Fibroblast of skin of left biceps (primary cell): ENCODE data around the gene BLOC1S3.

Experiments
- DNase-seq, 2 experiments: peaks; one replicate each; pipeline ENCODE4 v3.0.0-alpha.2; 2013; ENCODE audit warnings: low read depth in 2 of 2

BLOC1S3 gene

GRCh38 chr19:45182758-45183157, 4.2 kb downstream of the BLOC1S3 start:
- no peak for DNase-seq

- no peak for DNase-seq
Observed at GRCh38 chr19:45184115-45184514, 5.5 kb downstream of the BLOC1S3 start.

GRCh38 chr19:45186509-45187334, 8.1 kb downstream of the BLOC1S3 start:
- DNase-seq: no peak

- no peak for DNase-seq
Observed at GRCh38 chr19:45187421-45188100, 9.0 kb downstream of the BLOC1S3 start.

GRCh38 chr19:45189971-45190370, 11.4 kb downstream of the BLOC1S3 start:
- no peak for DNase-seq

GRCh38 chr19:45191375-45191774, 12.8 kb downstream of the BLOC1S3 start:
- no peak for DNase-seq

- no peak for DNase-seq
Observed at GRCh38 chr19:45195764-45196163, 17.2 kb downstream of the BLOC1S3 start.

- no peak for DNase-seq
Observed at GRCh38 chr19:45200568-45200967, 22.0 kb downstream of the BLOC1S3 start.

- no peak for DNase-seq
Observed at GRCh38 chr19:45202637-45203036, 24.1 kb downstream of the BLOC1S3 start.

GRCh38 chr19:45205810-45206209, 27.2 kb downstream of the BLOC1S3 start:
- no peak for DNase-seq

- DNase-seq: no peak
Observed at GRCh38 chr19:45206328-45206727, 27.7 kb downstream of the BLOC1S3 start.

GRCh38 chr19:45211751-45212381, 33.3 kb downstream of the BLOC1S3 start:
- no peak for DNase-seq

- DNase-seq: no peak
Observed at GRCh38 chr19:45213031-45213430, 34.4 kb downstream of the BLOC1S3 start.

GRCh38 chr19:45215391-45216191, 37.0 kb downstream of the BLOC1S3 start:
- DNase-seq: no peak

- peak in 1 of 2 experiments; percentile 2 for DNase-seq
Observed at GRCh38 chr19:45216667-45217066, 38.1 kb downstream of the BLOC1S3 start.

- DNase-seq: no peak
Observed at GRCh38 chr19:45217193-45217956, 38.8 kb downstream of the BLOC1S3 start.

- DNase-seq: no peak
Observed at GRCh38 chr19:45217957-45218334, 39.4 kb downstream of the BLOC1S3 start.

GRCh38 chr19:45218426-45218825, 39.8 kb downstream of the BLOC1S3 start:
- DNase-seq: no peak

- DNase-seq: no peak
Observed at GRCh38 chr19:45218911-45219743, 40.5 kb downstream of the BLOC1S3 start.

- DNase-seq: no peak
Observed at GRCh38 chr19:45222724-45223123, 44.1 kb downstream of the BLOC1S3 start.
